LNCaP clone FGC (cell line): ENCODE data around the gene TSPAN5.

Source experiments
- DNase-seq: peaks from one replicate; pipeline ENCODE4 v3.0.0-alpha.2; 2011; ENCODE audit warnings: low read depth
- H3K4me3 ChIP-seq: 2 replicates; pipeline ENCODE4 v1.5.1; 2011; ENCODE audit warnings: mild to moderate bottlenecking, low read depth, low read length, control low read depth
- CTCF ChIP-seq: IDR thresholded peaks from 2 replicates; pipeline ENCODE4 v1.5.1; 2012; ENCODE audit warnings: mild to moderate bottlenecking; ENCODE audit not compliant: control insufficient read depth, insufficient read depth; ENCODE audit errors: extremely low read depth

Gene TSPAN5

DNA sequence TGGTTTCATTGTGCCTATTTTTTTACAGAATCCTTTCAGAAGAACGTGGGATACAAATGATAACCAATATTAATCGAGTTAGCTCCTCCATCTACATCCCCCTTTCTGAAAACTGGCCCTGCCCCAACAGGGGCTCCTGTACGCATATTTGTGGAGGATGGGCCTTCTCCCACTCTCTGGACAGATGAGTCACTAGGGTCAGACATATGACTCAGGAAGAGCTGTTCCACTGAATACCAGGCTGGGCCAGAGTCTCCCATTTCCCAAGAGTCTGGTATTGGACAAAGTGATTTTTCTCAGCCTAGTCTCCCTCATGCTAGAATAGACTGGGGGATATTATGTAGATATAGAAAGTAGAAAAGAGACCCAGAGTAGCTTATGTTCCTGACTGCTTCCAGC, 142.4 kb downstream of the TSPAN5 start:
- no peak overlapping the region for H3K4me3 ChIP-seq
- no peak for TF ChIP-seq CTCF
- DNase-seq: no peak

DNA sequence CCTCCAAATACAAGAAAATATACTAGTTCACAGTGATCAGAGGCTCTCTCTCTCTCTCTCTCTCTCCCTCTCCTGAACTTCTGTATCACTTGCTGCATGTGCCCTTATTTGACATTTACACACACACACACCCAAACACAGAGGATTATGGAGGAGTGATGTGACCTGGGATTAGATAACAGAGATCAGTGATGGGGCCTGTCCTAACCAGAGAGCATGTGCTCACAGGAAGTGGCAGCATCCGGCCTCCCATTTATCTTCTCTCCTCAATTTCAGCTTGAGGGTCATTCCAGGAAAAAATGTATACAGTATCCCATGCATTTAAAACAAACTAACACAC, 143.0 kb downstream of the TSPAN5 start:
- DNase-seq: no peak
- no peak for TF ChIP-seq CTCF
- no peak overlapping the region for H3K4me3 ChIP-seq

DNA sequence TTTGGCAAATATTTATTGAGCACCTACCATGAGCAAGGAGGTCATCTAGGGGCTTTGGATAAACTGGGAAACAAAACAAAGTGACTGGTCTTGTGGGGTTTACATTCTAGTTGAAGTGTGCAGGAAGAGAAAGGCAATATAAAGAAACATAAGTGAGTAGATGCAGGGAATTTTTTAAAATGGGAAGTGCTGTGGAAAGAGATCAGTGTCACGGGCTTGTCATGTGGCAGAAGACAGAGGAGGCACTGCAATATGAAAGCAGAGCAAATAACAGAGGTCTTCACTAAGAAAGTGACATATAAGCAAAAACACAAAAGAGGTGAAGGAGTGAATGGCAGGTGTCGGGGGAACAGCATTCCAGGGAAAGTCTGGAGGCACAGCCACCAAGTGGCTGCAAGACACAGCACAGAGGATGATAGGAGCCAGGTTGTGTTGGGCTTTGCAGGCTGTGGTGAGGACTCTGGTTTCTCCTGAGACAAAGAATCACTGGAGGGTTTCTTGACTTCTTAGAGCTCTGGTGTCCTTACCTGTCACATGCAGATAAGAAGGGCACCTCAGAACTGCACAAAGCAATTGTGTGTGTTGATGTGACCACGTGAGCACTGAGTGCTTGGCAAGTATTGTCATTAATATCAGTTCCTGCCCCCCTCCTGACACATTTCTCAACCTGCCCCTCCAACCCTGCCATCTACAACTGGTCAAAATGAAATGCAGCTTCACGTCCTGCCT, 143.5 kb downstream of the TSPAN5 start:
- TF ChIP-seq CTCF: no peak
- no peak for DNase-seq
- no peak overlapping the region for H3K4me3 ChIP-seq

- DNase-seq: no peak
- no peak for TF ChIP-seq CTCF
- H3K4me3 ChIP-seq: no peak overlapping the region
These were observed 145.5 kb downstream of the TSPAN5 start for GRCh38 chr4:98512918-98513317.

- DNase-seq: no peak
- no peak for TF ChIP-seq CTCF
- H3K4me3 ChIP-seq: no peak overlapping the region
These were observed 147.5 kb downstream of the TSPAN5 start for GRCh38 chr4:98510757-98511517.

DNA sequence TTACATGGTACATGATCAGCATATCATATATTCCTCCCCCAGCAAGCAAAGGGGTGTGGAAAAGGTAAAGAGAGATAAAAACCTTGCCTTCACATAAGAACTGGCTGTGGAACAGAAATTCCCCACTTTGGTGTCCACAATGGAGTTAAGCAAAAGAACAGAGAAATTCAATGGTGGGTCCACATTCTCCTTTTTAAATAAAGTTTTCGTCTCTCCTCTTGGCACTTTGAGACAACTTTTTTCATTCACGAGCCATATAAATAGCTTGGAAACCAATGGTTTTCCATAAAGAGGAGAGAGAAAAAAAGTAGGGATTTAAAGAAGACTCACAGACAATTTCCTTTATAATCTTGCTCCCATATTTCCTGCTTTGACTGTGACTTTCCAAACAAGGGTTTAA, 148.1 kb downstream of the TSPAN5 start:
- no peak for DNase-seq
- no peak for TF ChIP-seq CTCF
- no peak overlapping the region for H3K4me3 ChIP-seq

DNA sequence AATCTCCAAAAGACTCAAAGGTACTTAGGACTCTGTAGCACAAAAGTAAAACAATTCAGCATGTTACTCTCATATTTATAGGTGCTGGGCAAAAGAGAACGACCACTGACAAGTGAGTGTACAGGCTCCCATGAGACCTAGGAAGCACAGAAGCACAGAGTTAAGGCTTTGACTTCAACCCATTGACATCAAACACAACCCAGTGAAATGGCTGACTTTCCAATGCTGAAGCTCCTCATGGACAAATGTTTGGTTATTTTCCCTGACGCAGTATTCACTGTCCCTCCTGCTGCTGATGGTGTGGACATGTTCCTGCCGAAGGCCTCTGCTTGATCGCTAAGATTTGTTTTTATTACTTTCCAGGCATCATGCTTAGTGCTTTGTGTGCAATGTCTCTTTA, 148.7 kb downstream of the TSPAN5 start:
- no peak for TF ChIP-seq CTCF
- DNase-seq: no peak
- no peak overlapping the region for H3K4me3 ChIP-seq
